A549 (cell line): ENCODE data around the gene RERE.

Source experiments
- BHLHE40 ChIP-seq: IDR thresholded peaks from 2 replicates; pipeline ENCODE4 v1.6.1; 2012; ENCODE audit warnings: low read depth, low read length, inconsistent platforms
- CBX2 ChIP-seq: fragments of 200-600 bp; sonication (generic); IDR thresholded peaks from 2 replicates; pipeline ENCODE4 v1.6.1; 2016; ENCODE audit warnings: low read depth, mild to moderate bottlenecking, borderline replicate concordance
- CEBPB ChIP-seq, 2 experiments: fragments of >200 bp in 1 of 2; sonication (Bioruptor Twin) in 1 of 2; formaldehyde crosslinking in 1 of 2; IDR thresholded peaks; 2 replicates each; pipeline ENCODE4 v1.6.1; 2012 to 2016
- CTCF ChIP-seq: fragments of >200 bp; sonication (Bioruptor Twin); formaldehyde crosslinking; IDR thresholded peaks from 3 replicates; pipeline ENCODE4 v1.5.1; 2016
- EP300 ChIP-seq, 2 experiments: fragments of >200 bp; sonication (Bioruptor Twin); formaldehyde crosslinking; IDR thresholded peaks; 2 replicates in 1 of 2; 3 replicates in 1 of 2; pipeline ENCODE4 v1.6.1; 2016 to 2017
- MAZ ChIP-seq: fragments of 150-350 bp; IDR thresholded peaks from 2 replicates; pipeline ENCODE4 v1.6.1; 2014; ENCODE audit warnings: antibody characterized with exemption, low read depth, low read length, borderline replicate concordance
- POLR2A ChIP-seq: IDR thresholded peaks from 2 replicates; pipeline ENCODE4 v1.6.1; 2012; ENCODE audit warnings: mild to moderate bottlenecking, low read length
- RCOR1 ChIP-seq: fragments of 150-350 bp; IDR thresholded peaks from 2 replicates; pipeline ENCODE4 v1.6.1; 2014; ENCODE audit warnings: antibody characterized with exemption, low read length, low read depth
- RFX5 ChIP-seq: fragments of 450-650 bp; IDR thresholded peaks from 2 replicates; pipeline ENCODE4 v1.7.1; 2014; ENCODE audit warnings: antibody characterized with exemption, mild to moderate bottlenecking, moderate library complexity
- RNF2 ChIP-seq: fragments of 200-600 bp; sonication (generic); IDR thresholded peaks from 2 replicates; pipeline ENCODE4 v1.6.1; 2016; ENCODE audit warnings: low read depth, mild to moderate bottlenecking, antibody characterized with exemption, moderate library complexity, borderline replicate concordance
- SMC3 ChIP-seq: fragments of >200 bp; sonication (Bioruptor Twin); formaldehyde crosslinking; IDR thresholded peaks from 3 replicates; pipeline ENCODE4 v1.6.1; 2018; ENCODE audit warnings: inconsistent platforms
- SREBF2 ChIP-seq: fragments of 450-650 bp; IDR thresholded peaks from 2 replicates; pipeline ENCODE4 v1.6.1; 2014; ENCODE audit warnings: mild to moderate bottlenecking, moderate library complexity
- TF ChIP-seq, protein P1 (sequence below): fragments of 250-450 bp; sonication (Bioruptor Pico); IDR thresholded peaks from 2 replicates; pipeline ENCODE4 v1.5.0; 2021; ENCODE audit warnings: mild to moderate bottlenecking, moderate library complexity, borderline replicate concordance

GRCh38 chr1:8416881-8417280 lies 400.6 kb downstream of the RERE start:
- TF ChIP-seq CTCF, result no peak
- TF ChIP-seq SMC3, result no peak
- no peak for TF ChIP-seq CBX2
- TF ChIP-seq RCOR1, result no peak
- no peak for TF ChIP-seq POLR2A
- no peak for TF ChIP-seq MAZ
- no peak for TF ChIP-seq EP300 (IDR thresholded peaks at IDR 0.05)
- no peak for TF ChIP-seq BHLHE40
- TF ChIP-seq, protein P1, sequence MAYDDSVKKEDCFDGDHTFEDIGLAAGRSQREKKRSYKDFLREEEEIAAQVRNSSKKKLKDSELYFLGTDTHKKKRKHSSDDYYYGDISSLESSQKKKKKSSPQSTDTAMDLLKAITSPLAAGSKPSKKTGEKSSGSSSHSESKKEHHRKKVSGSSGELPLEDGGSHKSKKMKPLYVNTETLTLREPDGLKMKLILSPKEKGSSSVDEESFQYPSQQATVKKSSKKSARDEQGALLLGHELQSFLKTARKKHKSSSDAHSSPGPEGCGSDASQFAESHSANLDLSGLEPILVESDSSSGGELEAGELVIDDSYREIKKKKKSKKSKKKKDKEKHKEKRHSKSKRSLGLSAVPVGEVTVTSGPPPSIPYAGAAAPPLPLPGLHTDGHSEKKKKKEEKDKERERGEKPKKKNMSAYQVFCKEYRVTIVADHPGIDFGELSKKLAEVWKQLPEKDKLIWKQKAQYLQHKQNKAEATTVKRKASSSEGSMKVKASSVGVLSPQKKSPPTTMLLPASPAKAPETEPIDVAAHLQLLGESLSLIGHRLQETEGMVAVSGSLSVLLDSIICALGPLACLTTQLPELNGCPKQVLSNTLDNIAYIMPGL (CRISPR knock-in tag), result no peak
- no peak for TF ChIP-seq RNF2
- no peak for TF ChIP-seq RFX5
- TF ChIP-seq CEBPB (IDR thresholded peaks at IDR 0.05), result no peak
- no peak for TF ChIP-seq SREBF2
